Breast epithelium (tissue), 3 donors: ENCODE data around the gene EIF2B4.

ENCODE experiments used
- CTCF ChIP-seq, 3 donors: fragments of 450-650 bp; IDR thresholded peaks; one replicate each; pipeline ENCODE4 v1.5.1; 2016 to 2017; ENCODE audit warnings: antibody characterized with exemption in 3 of 3, mild to moderate bottlenecking in 3 of 3, moderate library complexity in 3 of 3
- POLR2A ChIP-seq: fragments of 450-650 bp; IDR thresholded peaks from one replicate; pipeline ENCODE4 v1.6.1; 2016; ENCODE audit warnings: antibody characterized with exemption, mild to moderate bottlenecking, moderate library complexity

- no peak for TF ChIP-seq POLR2A
- no peak for TF ChIP-seq CTCF (IDR thresholded peaks at IDR 0.05)
Observed at GRCh38 chr2:27335311-27335710, 34.8 kb downstream of the EIF2B4 start.
